ENCODE results near the gene MAPK14.

The MAPK14 gene

GRCh38 chr6:36063318-36064060, 35.9 kb downstream of the MAPK14 start:
- Histone ChIP-seq H3K14ac (ENCODE audit: low read length in 2 of 2) (no peak overlapping the region), H4K91ac (ENCODE audit: low read length) (no peak overlapping the region), H3K9ac (ENCODE audit: low read length) (no peak overlapping the region), H3K4me3 (ENCODE audit: insufficient read depth in 1 of 2, low read depth in 1 of 2, low read length in 2 of 2) (no peak overlapping the region), H2BK5ac (ENCODE audit: low read depth, low read length, poor library complexity, severe bottlenecking) (no peak overlapping the region), H2AK5ac (ENCODE audit: low read length, severe bottlenecking) (no peak overlapping the region), H3K27me3 (ENCODE audit: control insufficient read depth in 1 of 2, insufficient read depth in 1 of 2, low read length in 2 of 2) (no peaks in the 10 kb centered on the region), H3K4ac (ENCODE audit: low read depth in 1 of 2, low read length in 2 of 2) (no peak overlapping the region), H3K27ac (ENCODE audit: low read length, poor library complexity, severe bottlenecking) (no peak overlapping the region), H3K36me3 (ENCODE audit: control insufficient read depth in 1 of 2, insufficient read depth in 2 of 2, low read depth in 1 of 2, low read length in 2 of 2) (peaks cover 8 to 41% of the 10 kb centered on the region in 2 experiments), H2BK120ac (ENCODE audit: low read depth, low read length) (no peak overlapping the region), H3K9me3 (ENCODE audit: control insufficient read depth, low read length) (no peaks in the 10 kb centered on the region), H4K8ac (ENCODE audit: low read length) (no peak overlapping the region), H3K79me1 (replicated peaks; ENCODE audit: low read length, poor library complexity, severe bottlenecking) (peaks cover 23% of the 10 kb centered on the region), H2AFZ (ENCODE audit: low read depth, low read length) (no peak overlapping the region), H3K23ac (ENCODE audit: low read length in 2 of 2) (no peak overlapping the region), H3K4me1 (ENCODE audit: control insufficient read depth, insufficient read depth, low read depth, low read length) (peaks cover 2% of the 10 kb centered on the region), H2BK15ac (ENCODE audit: low read depth, poor library complexity, severe bottlenecking) (no peak overlapping the region), H2BK12ac (ENCODE audit: low read length in 2 of 2) (no peak overlapping the region), H3K18ac (ENCODE audit: low read depth in 1 of 2, low read length in 2 of 2) (no peak overlapping the region), H3K4me2 (ENCODE audit: low read length, poor library complexity, severe bottlenecking) (no peak overlapping the region)
- WGBS: 98% methylated on average over 4 of the region's 4 CpGs
- no peak for DNase-seq

- Histone ChIP-seq H3K36me3 (ENCODE audit: control insufficient read depth in 1 of 2, insufficient read depth in 2 of 2, low read depth in 1 of 2, low read length in 2 of 2) (peaks cover 3 to 32% of the 10 kb centered on the region in 2 experiments), H4K8ac (ENCODE audit: low read length) (no peak overlapping the region), H3K4me1 (ENCODE audit: control insufficient read depth, insufficient read depth, low read depth, low read length) (peaks cover 2% of the 10 kb centered on the region), H3K79me1 (replicated peaks; ENCODE audit: low read length, poor library complexity, severe bottlenecking) (peaks cover 16% of the 10 kb centered on the region), H4K91ac (ENCODE audit: low read length) (no peak overlapping the region), H3K14ac (ENCODE audit: low read length in 2 of 2) (no peak overlapping the region), H3K4ac (ENCODE audit: low read depth in 1 of 2, low read length in 2 of 2) (no peak overlapping the region), H2BK12ac (ENCODE audit: low read length in 2 of 2) (no peak overlapping the region), H3K27me3 (ENCODE audit: control insufficient read depth in 1 of 2, insufficient read depth in 1 of 2, low read length in 2 of 2) (no peaks in the 10 kb centered on the region), H3K9me3 (ENCODE audit: control insufficient read depth, low read length) (no peaks in the 10 kb centered on the region), H3K27ac (ENCODE audit: low read length, poor library complexity, severe bottlenecking) (no peak overlapping the region), H2AK5ac (ENCODE audit: low read length, severe bottlenecking) (peak overlapping the region; percentile 31), H3K9ac (ENCODE audit: low read length) (no peak overlapping the region), H3K4me2 (ENCODE audit: low read length, poor library complexity, severe bottlenecking) (no peak overlapping the region), H3K23ac (ENCODE audit: low read length in 2 of 2) (no peak overlapping the region), H2AFZ (ENCODE audit: low read depth, low read length) (no peak overlapping the region), H2BK15ac (ENCODE audit: low read depth, poor library complexity, severe bottlenecking) (no peak overlapping the region), H3K4me3 (ENCODE audit: insufficient read depth in 1 of 2, low read depth in 1 of 2, low read length in 2 of 2) (no peak overlapping the region), H2BK120ac (ENCODE audit: low read depth, low read length) (no peak overlapping the region), H2BK5ac (ENCODE audit: low read depth, low read length, poor library complexity, severe bottlenecking) (no peak overlapping the region), H3K18ac (ENCODE audit: low read depth in 1 of 2, low read length in 2 of 2) (no peak overlapping the region)
- DNase-seq: no peak
- 95% methylated on average over 3 of the region's 3 CpGs for WGBS
Observed at GRCh38 chr6:36064770-36065396, 37.3 kb downstream of the MAPK14 start.

DNA sequence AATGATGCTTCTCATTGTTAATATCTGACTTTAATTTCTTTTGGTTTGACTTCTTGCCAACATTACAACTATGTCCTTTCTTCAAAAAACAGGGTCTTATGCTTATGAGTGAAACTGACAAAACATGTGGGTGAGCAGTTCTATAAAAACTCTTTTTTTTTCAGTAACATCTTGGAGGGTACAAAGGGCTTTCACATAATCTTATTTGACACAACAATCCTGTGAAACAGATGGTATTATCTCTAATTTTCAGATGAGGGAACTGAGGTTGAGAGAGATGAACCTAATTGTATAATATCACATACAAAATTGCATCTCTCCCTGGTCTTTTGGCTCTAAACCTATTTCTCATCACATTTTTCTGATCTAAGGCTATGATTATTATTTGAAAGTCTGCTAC, 38.3 kb downstream of the MAPK14 start:
- no peak overlapping the region for H3K9ac ChIP-seq (ENCODE audit: low read length)
- H3K4me2 ChIP-seq (ENCODE audit: low read length, poor library complexity, severe bottlenecking): no peak overlapping the region
- H3K27ac ChIP-seq (ENCODE audit: low read length, poor library complexity, severe bottlenecking): no peak overlapping the region
- no peak overlapping the region for H3K4me3 ChIP-seq (ENCODE audit: insufficient read depth in 1 of 2, low read depth in 1 of 2, low read length in 2 of 2)
- no peak overlapping the region for H3K23ac ChIP-seq (ENCODE audit: low read length in 2 of 2)
- H3K27me3 ChIP-seq (ENCODE audit: control insufficient read depth in 1 of 2, insufficient read depth in 1 of 2, low read length in 2 of 2): no peaks in the 10 kb centered on the region
- H4K8ac ChIP-seq (ENCODE audit: low read length): no peak overlapping the region
- no peak overlapping the region for H2AK5ac ChIP-seq (ENCODE audit: low read length, severe bottlenecking)
- H3K18ac ChIP-seq (ENCODE audit: low read depth in 1 of 2, low read length in 2 of 2): no peak overlapping the region
- no peak overlapping the region for H2BK15ac ChIP-seq (ENCODE audit: low read depth, poor library complexity, severe bottlenecking)
- no peaks in the 10 kb centered on the region for H3K9me3 ChIP-seq (ENCODE audit: control insufficient read depth, low read length)
- H3K4ac ChIP-seq (ENCODE audit: low read depth in 1 of 2, low read length in 2 of 2): no peak overlapping the region
- H3K79me1 ChIP-seq (replicated peaks; ENCODE audit: low read length, poor library complexity, severe bottlenecking): peaks cover 16% of the 10 kb centered on the region
- no peak overlapping the region for H2BK12ac ChIP-seq (ENCODE audit: low read length in 2 of 2)
- H2BK5ac ChIP-seq (ENCODE audit: low read depth, low read length, poor library complexity, severe bottlenecking): no peak overlapping the region
- peaks cover 2% of the 10 kb centered on the region for H3K4me1 ChIP-seq (ENCODE audit: control insufficient read depth, insufficient read depth, low read depth, low read length)
- H4K91ac ChIP-seq (ENCODE audit: low read length): no peak overlapping the region
- H2BK120ac ChIP-seq (ENCODE audit: low read depth, low read length): no peak overlapping the region
- H3K36me3 ChIP-seq (ENCODE audit: control insufficient read depth in 1 of 2, insufficient read depth in 2 of 2, low read depth in 1 of 2, low read length in 2 of 2): peaks cover 0 to 22% of the 10 kb centered on the region in 2 experiments
- DNase-seq: no peak
- H3K14ac ChIP-seq (ENCODE audit: low read length in 2 of 2): no peak overlapping the region
- no peak overlapping the region for H2AFZ ChIP-seq (ENCODE audit: low read depth, low read length)

DNA sequence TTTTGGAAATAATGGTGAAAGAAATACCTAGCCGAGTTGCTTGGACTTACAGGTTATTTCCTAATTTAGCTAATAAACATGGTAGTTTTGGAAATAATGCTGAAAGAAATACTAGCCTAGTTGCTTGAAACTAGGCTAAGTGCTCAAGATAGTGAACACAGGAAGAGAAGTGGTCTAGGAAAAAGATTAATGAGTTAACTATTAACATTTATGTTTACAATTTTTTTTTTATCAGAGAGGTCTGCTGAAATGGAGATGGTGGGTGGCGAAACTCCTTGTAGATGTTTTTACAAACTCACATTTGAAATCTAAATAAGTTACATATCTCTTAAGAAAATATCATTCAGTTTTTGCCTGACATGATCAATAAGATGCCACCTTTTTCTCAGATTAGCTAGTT, 39.2 kb downstream of the MAPK14 start:
- H2BK120ac ChIP-seq (ENCODE audit: low read depth, low read length): no peak overlapping the region

More for the DNA sequence above, 39.2 kb downstream of the MAPK14 start:
- no peak overlapping the region for H3K4ac ChIP-seq (ENCODE audit: low read depth in 1 of 2, low read length in 2 of 2)
- H3K36me3 ChIP-seq (ENCODE audit: control insufficient read depth in 1 of 2, insufficient read depth in 2 of 2, low read depth in 1 of 2, low read length in 2 of 2): peaks cover 0 to 13% of the 10 kb centered on the region in 2 experiments
- no peak overlapping the region for H3K23ac ChIP-seq (ENCODE audit: low read length in 2 of 2)
- H3K9ac ChIP-seq (ENCODE audit: low read length): peak overlapping the region; percentile 2
- peaks cover 2% of the 10 kb centered on the region for H3K4me1 ChIP-seq (ENCODE audit: control insufficient read depth, insufficient read depth, low read depth, low read length)
- H2BK5ac ChIP-seq (ENCODE audit: low read depth, low read length, poor library complexity, severe bottlenecking): no peak overlapping the region
- H3K27ac ChIP-seq (ENCODE audit: low read length, poor library complexity, severe bottlenecking): no peak overlapping the region
- no peak overlapping the region for H3K4me3 ChIP-seq (ENCODE audit: insufficient read depth in 1 of 2, low read depth in 1 of 2, low read length in 2 of 2)
- H3K9me3 ChIP-seq (ENCODE audit: control insufficient read depth, low read length): no peaks in the 10 kb centered on the region
- no peak for DNase-seq
- no peak overlapping the region for H2AK5ac ChIP-seq (ENCODE audit: low read length, severe bottlenecking)
- no peak overlapping the region for H2AFZ ChIP-seq (ENCODE audit: low read depth, low read length)
- no peak overlapping the region for H3K4me2 ChIP-seq (ENCODE audit: low read length, poor library complexity, severe bottlenecking)
- H3K18ac ChIP-seq (ENCODE audit: low read depth in 1 of 2, low read length in 2 of 2): no peak overlapping the region
- 91% methylated on average over 1 of the region's 2 CpGs for WGBS
- no peak overlapping the region for H2BK12ac ChIP-seq (ENCODE audit: low read length in 2 of 2)
- no peak overlapping the region for H4K8ac ChIP-seq (ENCODE audit: low read length)
- H3K79me1 ChIP-seq (replicated peaks; ENCODE audit: low read length, poor library complexity, severe bottlenecking): peaks cover 17% of the 10 kb centered on the region
- no peak overlapping the region for H4K91ac ChIP-seq (ENCODE audit: low read length)
- H3K14ac ChIP-seq (ENCODE audit: low read length in 2 of 2): no peak overlapping the region
- H3K27me3 ChIP-seq (ENCODE audit: control insufficient read depth in 1 of 2, insufficient read depth in 1 of 2, low read length in 2 of 2): no peaks in the 10 kb centered on the region
- H2BK15ac ChIP-seq (ENCODE audit: low read depth, poor library complexity, severe bottlenecking): no peak overlapping the region

All from mesenchymal stem cell (in vitro differentiated cells and primary cell).